Keratinocyte (primary cell): ENCODE data around the gene SND1. TPM values are rescaled to one million over a fixed set of nuclear protein-coding genes. Genes with fewer than 3 reads are reported as not detected.

ENCODE experiments used
- DNase-seq: peaks from one replicate; pipeline ENCODE4 v3.0.0-alpha.2; 2011; ENCODE audit warnings: low read depth, missing footprints, low spot score
- FAIRE-seq: peaks from 2 replicates; lab custom pipeline; 2011; peaks lifted over from hg19 to GRCh38; lab: Jason Lieb, UNC
- H2AFZ ChIP-seq: 2 replicates; pipeline ENCODE4 v1.6.0; 2012; ENCODE audit warnings: low read length, control low read depth, inconsistent platforms; ENCODE audit not compliant: control insufficient read depth
- H3K27ac ChIP-seq: 2 replicates; pipeline ENCODE4 v1.5.1; 2011; ENCODE audit warnings: low read length; ENCODE audit not compliant: control insufficient read depth, insufficient read depth
- H3K27me3 ChIP-seq: 3 replicates; pipeline ENCODE4 v1.6.0; 2011; ENCODE audit warnings: low read length; ENCODE audit not compliant: control insufficient read depth, insufficient read depth; ENCODE audit errors: extremely low read depth
- H3K36me3 ChIP-seq, 2 experiments: 2 replicates in 1 of 2; 3 replicates in 1 of 2; pipeline ENCODE4 v1.5.1; 2011; ENCODE audit warnings: low read length in 2 of 2, mild to moderate bottlenecking in 1 of 2; ENCODE audit not compliant: control insufficient read depth in 2 of 2, insufficient read depth in 2 of 2; ENCODE audit errors: extremely low read depth in 1 of 2
- H3K4me1 ChIP-seq: 3 replicates; pipeline ENCODE4 v1.5.1; 2011; ENCODE audit warnings: low read length; ENCODE audit not compliant: control insufficient read depth, insufficient read depth; ENCODE audit errors: extremely low read depth
- H3K4me2 ChIP-seq: 3 replicates; pipeline ENCODE4 v1.6.0; 2011; ENCODE audit warnings: low read depth, low read length; ENCODE audit not compliant: control insufficient read depth, insufficient read depth; ENCODE audit errors: extremely low read depth
- H3K4me3 ChIP-seq, 3 experiments: fragments of 200-600 bp in 1 of 3; sonication (generic) in 1 of 3; 2 replicates in 2 of 3; 3 replicates in 1 of 3; pipeline ENCODE4 v1.5.1; 2011 to 2016; ENCODE audit warnings: low read length in 3 of 3, mild to moderate bottlenecking in 3 of 3, control low read depth in 2 of 3, inconsistent platforms in 1 of 3, low read depth in 1 of 3, mixed read lengths in 1 of 3, mixed run types in 1 of 3, moderate library complexity in 1 of 3; ENCODE audit not compliant: control insufficient read depth in 2 of 3, insufficient read depth in 2 of 3; ENCODE audit errors: extremely low read depth in 1 of 3
- H3K79me2 ChIP-seq: 2 replicates; pipeline ENCODE4 v1.6.0; 2012; ENCODE audit warnings: low read length; ENCODE audit not compliant: control insufficient read depth, insufficient read depth
- H3K9ac ChIP-seq: 3 replicates; pipeline ENCODE4 v1.6.0; 2011; ENCODE audit warnings: low read length; ENCODE audit not compliant: control insufficient read depth, insufficient read depth; ENCODE audit errors: extremely low read depth
- H3K9me1 ChIP-seq: 3 replicates; pipeline ENCODE4 v1.6.0; 2011; ENCODE audit warnings: low read length; ENCODE audit not compliant: control insufficient read depth, insufficient read depth; ENCODE audit errors: extremely low read depth
- H3K9me3 ChIP-seq: 2 replicates; pipeline ENCODE4 v1.5.1; 2012; ENCODE audit warnings: low read depth, low read length; ENCODE audit not compliant: control insufficient read depth
- H4K20me1 ChIP-seq: 3 replicates; pipeline ENCODE4 v1.6.0; 2011; ENCODE audit warnings: low read length; ENCODE audit not compliant: control insufficient read depth, insufficient read depth; ENCODE audit errors: extremely low read depth
- EZH2 ChIP-seq: IDR thresholded peaks from one replicate; pipeline ENCODE4 v1.6.1; 2012; ENCODE audit warnings: inconsistent platforms, mild to moderate bottlenecking, low read length, moderate library complexity
- dilution Hi-C: fragments of 300-500 bp; cut with MboI; formaldehyde crosslinking; loops from one replicate; pipeline ENCODE4 v1.7.0; 2020; ENCODE audit warnings: low sequenced_read_pairs; ENCODE audit not compliant: extremely low pct_ligation_motif_present
- polyA plus RNA-seq, 5 experiments: library from polyadenylated mRNA; depleted of rRNA in 3 of 5; stranded (reverse) in 3 of 5; stranded (forward) in 1 of 5; unstranded in 1 of 5; fragments of >200 nt; gene quantifications; 1 replicate in 1 of 5; 2 replicates in 3 of 5; 3 replicates in 1 of 5; pipeline versions ENCODE4 v1.2.1 to v1.2.3, GENCODE V29; 2011 to 2012; ENCODE audit warnings: missing spikeins in 2 of 5, low read depth in 1 of 5, low replicate concordance in 1 of 5
- TF ChIP-seq, protein P1 (sequence below), 3 experiments: IDR thresholded peaks in 1 of 3; conservative IDR thresholded peaks in 1 of 3; optimal IDR thresholded peaks in 1 of 3; 2 replicates in 2 of 3; 3 replicates in 1 of 3; pipeline versions ENCODE3 to v1.5.1; 2011; ENCODE audit warnings: low read length in 3 of 3, mild to moderate bottlenecking in 3 of 3, moderate library complexity in 2 of 3, control low read depth in 1 of 3, inconsistent platforms in 1 of 3; ENCODE audit not compliant: insufficient read depth in 2 of 3; ENCODE audit errors: extremely low read depth in 1 of 3

Gene SND1
- polyA plus RNA-seq, 1 donor (not counting 4 experiments of a cell fraction or from before 2014, with no cell fraction given) = 140 TPM

GRCh38 chr7:127706766-127707165 lies 54.8 kb downstream of the SND1 start:
- Histone ChIP-seq H2AFZ (no peak overlapping the region), H3K9me3 (no peaks in the 10 kb centered on the region), H3K27ac (no peak overlapping the region), H3K9ac (no peak overlapping the region), H3K79me2 (peaks cover 14% of the 10 kb centered on the region), H3K27me3 (no peaks in the 10 kb centered on the region), H3K4me1 (no peaks in the 10 kb centered on the region), H3K9me1 (no peaks in the 10 kb centered on the region), H3K4me3 (no peak overlapping the region), H3K36me3 (peaks cover 20 to 46% of the 10 kb centered on the region in 2 experiments), H4K20me1 (peaks cover 8% of the 10 kb centered on the region), H3K4me2 (no peak overlapping the region)
- dilution Hi-C loops = no loop called here
- DNase-seq = no peak
- no peak for FAIRE-seq
- TF ChIP-seq, protein P1, sequence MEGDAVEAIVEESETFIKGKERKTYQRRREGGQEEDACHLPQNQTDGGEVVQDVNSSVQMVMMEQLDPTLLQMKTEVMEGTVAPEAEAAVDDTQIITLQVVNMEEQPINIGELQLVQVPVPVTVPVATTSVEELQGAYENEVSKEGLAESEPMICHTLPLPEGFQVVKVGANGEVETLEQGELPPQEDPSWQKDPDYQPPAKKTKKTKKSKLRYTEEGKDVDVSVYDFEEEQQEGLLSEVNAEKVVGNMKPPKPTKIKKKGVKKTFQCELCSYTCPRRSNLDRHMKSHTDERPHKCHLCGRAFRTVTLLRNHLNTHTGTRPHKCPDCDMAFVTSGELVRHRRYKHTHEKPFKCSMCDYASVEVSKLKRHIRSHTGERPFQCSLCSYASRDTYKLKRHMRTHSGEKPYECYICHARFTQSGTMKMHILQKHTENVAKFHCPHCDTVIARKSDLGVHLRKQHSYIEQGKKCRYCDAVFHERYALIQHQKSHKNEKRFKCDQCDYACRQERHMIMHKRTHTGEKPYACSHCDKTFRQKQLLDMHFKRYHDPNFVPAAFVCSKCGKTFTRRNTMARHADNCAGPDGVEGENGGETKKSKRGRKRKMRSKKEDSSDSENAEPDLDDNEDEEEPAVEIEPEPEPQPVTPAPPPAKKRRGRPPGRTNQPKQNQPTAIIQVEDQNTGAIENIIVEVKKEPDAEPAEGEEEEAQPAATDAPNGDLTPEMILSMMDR (optimal IDR thresholded peaks at IDR 0.05 in 1 of 3, IDR thresholded peaks at IDR 0.05 in 1 of 3, conservative IDR thresholded peaks at IDR 0.05 in 1 of 3; ENCODE audit: extremely low read depth in 1 of 3, insufficient read depth in 2 of 3, low read length in 3 of 3) = no peak
- no peak for TF ChIP-seq EZH2

- no peak overlapping the region for H3K4me2 ChIP-seq
- H3K79me2 ChIP-seq = peaks cover 18% of the 10 kb centered on the region
- FAIRE-seq (no peak), DNase-seq (no peak)
- no peak overlapping the region for H3K4me3 ChIP-seq
- peaks cover 4% of the 10 kb centered on the region for H4K20me1 ChIP-seq
- no peak overlapping the region for H2AFZ ChIP-seq
- no peak overlapping the region for H3K27ac ChIP-seq
- no peaks in the 10 kb centered on the region for H3K4me1 ChIP-seq
- no peak overlapping the region for H3K9ac ChIP-seq
- no peaks in the 10 kb centered on the region for H3K27me3 ChIP-seq
- H3K9me1 ChIP-seq = no peaks in the 10 kb centered on the region
- TF ChIP-seq EZH2 = no peak
- TF ChIP-seq, protein P1 (optimal IDR thresholded peaks at IDR 0.05 in 1 of 3, IDR thresholded peaks at IDR 0.05 in 1 of 3, conservative IDR thresholded peaks at IDR 0.05 in 1 of 3; ENCODE audit: extremely low read depth in 1 of 3, insufficient read depth in 2 of 3, low read length in 3 of 3) = no peak
- no peaks in the 10 kb centered on the region for H3K9me3 ChIP-seq
- dilution Hi-C loops = no loop called here
- H3K36me3 ChIP-seq = peaks cover 12 to 48% of the 10 kb centered on the region in 2 experiments
Measured at GRCh38 chr7:127708201-127708600, 56.2 kb downstream of the SND1 start.
